ENCODE data around the gene BLOC1S1.
A peak's percentile ranks its signal among the peaks of the same experiment; 100 is the strongest.

The BLOC1S1 gene

GRCh38 chr12:55729819-55730818 lies 14.3 kb downstream of the BLOC1S1 start:
- Histone ChIP-seq H3K4me1 (ENCODE audit: control insufficient read depth, insufficient read depth, low read length) (peaks cover 19% of the 10 kb centered on the region), H3K27ac (ENCODE audit: low read depth, low read length) (peak overlapping the region; percentile 97), H3K27me3 (ENCODE audit: control insufficient read depth, insufficient read depth, low read length) (no peaks in the 10 kb centered on the region), H3K36me3 (ENCODE audit: control insufficient read depth, insufficient read depth, low read length) (peaks cover 20% of the 10 kb centered on the region), H3K4me3 (ENCODE audit: low read depth, low read length) (peak overlapping the region; percentile 94), H3K9ac (ENCODE audit: low read depth, low read length) (peak overlapping the region; percentile 17), H3K9me3 (ENCODE audit: control insufficient read depth, insufficient read depth, low read length) (no peaks in the 10 kb centered on the region)

- H3K27ac ChIP-seq (ENCODE audit: low read depth, low read length), result no peak overlapping the region
- H3K9me3 ChIP-seq (ENCODE audit: control insufficient read depth, insufficient read depth, low read length), result no peaks in the 10 kb centered on the region
- H3K27me3 ChIP-seq (ENCODE audit: control insufficient read depth, insufficient read depth, low read length), result no peaks in the 10 kb centered on the region
- H3K4me3 ChIP-seq (ENCODE audit: low read depth, low read length), result no peak overlapping the region
- peaks cover 21% of the 10 kb centered on the region for H3K4me1 ChIP-seq (ENCODE audit: control insufficient read depth, insufficient read depth, low read length)
- 0 out of 2 replicates have a peak, but pooled peaks cover under 1% of the 10 kb centered on the region for H3K36me3 ChIP-seq (ENCODE audit: control insufficient read depth, insufficient read depth, low read length)
- no peak overlapping the region for H3K9ac ChIP-seq (ENCODE audit: low read depth, low read length)
Measured at GRCh38 chr12:55732288-55732687, 16.4 kb downstream of the BLOC1S1 start.

- Histone ChIP-seq H3K27ac (ENCODE audit: low read depth, low read length) (no peak overlapping the region), H3K4me1 (ENCODE audit: control insufficient read depth, insufficient read depth, low read length) (peaks cover 25% of the 10 kb centered on the region), H3K9ac (ENCODE audit: low read depth, low read length) (no peak overlapping the region), H3K36me3 (ENCODE audit: control insufficient read depth, insufficient read depth, low read length) (no peaks in the 10 kb centered on the region), H3K4me3 (ENCODE audit: low read depth, low read length) (no peak overlapping the region), H3K9me3 (ENCODE audit: control insufficient read depth, insufficient read depth, low read length) (no peaks in the 10 kb centered on the region), H3K27me3 (ENCODE audit: control insufficient read depth, insufficient read depth, low read length) (no peaks in the 10 kb centered on the region)
Measured at GRCh38 chr12:55733021-55733555, 17.2 kb downstream of the BLOC1S1 start.

- H3K9ac ChIP-seq (ENCODE audit: low read depth, low read length), result no peak overlapping the region
- H3K27ac ChIP-seq (ENCODE audit: low read depth, low read length), result no peak overlapping the region
- H3K4me1 ChIP-seq (ENCODE audit: control insufficient read depth, insufficient read depth, low read length), result peaks cover 25% of the 10 kb centered on the region
Measured at GRCh38 chr12:55733858-55734257, 18.0 kb downstream of the BLOC1S1 start.

GRCh38 chr12:55734595-55734994 lies 18.7 kb downstream of the BLOC1S1 start:
- no peaks in the 10 kb centered on the region for H3K27me3 ChIP-seq (ENCODE audit: control insufficient read depth, insufficient read depth, low read length)
- no peaks in the 10 kb centered on the region for H3K36me3 ChIP-seq (ENCODE audit: control insufficient read depth, insufficient read depth, low read length)
- no peak overlapping the region for H3K27ac ChIP-seq (ENCODE audit: low read depth, low read length)
- no peak overlapping the region for H3K4me3 ChIP-seq (ENCODE audit: low read depth, low read length)
- H3K9ac ChIP-seq (ENCODE audit: low read depth, low read length), result no peak overlapping the region
- peaks cover 25% of the 10 kb centered on the region for H3K4me1 ChIP-seq (ENCODE audit: control insufficient read depth, insufficient read depth, low read length)
- no peaks in the 10 kb centered on the region for H3K9me3 ChIP-seq (ENCODE audit: control insufficient read depth, insufficient read depth, low read length)

More at GRCh38 chr12:55733858-55734257, 18.0 kb downstream of the BLOC1S1 start:
- Histone ChIP-seq H3K36me3 (ENCODE audit: control insufficient read depth, insufficient read depth, low read length) (no peaks in the 10 kb centered on the region), H3K4me3 (ENCODE audit: low read depth, low read length) (no peak overlapping the region), H3K9me3 (ENCODE audit: control insufficient read depth, insufficient read depth, low read length) (no peaks in the 10 kb centered on the region), H3K27me3 (ENCODE audit: control insufficient read depth, insufficient read depth, low read length) (no peaks in the 10 kb centered on the region)

- no peaks in the 10 kb centered on the region for H3K36me3 ChIP-seq (ENCODE audit: control insufficient read depth, insufficient read depth, low read length)
- no peaks in the 10 kb centered on the region for H3K27me3 ChIP-seq (ENCODE audit: control insufficient read depth, insufficient read depth, low read length)
- no peaks in the 10 kb centered on the region for H3K9me3 ChIP-seq (ENCODE audit: control insufficient read depth, insufficient read depth, low read length)
- H3K4me3 ChIP-seq (ENCODE audit: low read depth, low read length), result no peak overlapping the region
- no peak overlapping the region for H3K9ac ChIP-seq (ENCODE audit: low read depth, low read length)
- peaks cover 13% of the 10 kb centered on the region for H3K4me1 ChIP-seq (ENCODE audit: control insufficient read depth, insufficient read depth, low read length)
- no peak overlapping the region for H3K27ac ChIP-seq (ENCODE audit: low read depth, low read length)
Measured at GRCh38 chr12:55736076-55736475, 20.2 kb downstream of the BLOC1S1 start.

- Histone ChIP-seq H3K27ac (ENCODE audit: low read depth, low read length) (peak overlapping the region; percentile 84), H3K9ac (ENCODE audit: low read depth, low read length) (no peak overlapping the region), H3K36me3 (ENCODE audit: control insufficient read depth, insufficient read depth, low read length) (no peaks in the 10 kb centered on the region), H3K4me1 (ENCODE audit: control insufficient read depth, insufficient read depth, low read length) (peaks cover 17% of the 10 kb centered on the region), H3K9me3 (ENCODE audit: control insufficient read depth, insufficient read depth, low read length) (no peaks in the 10 kb centered on the region), H3K4me3 (ENCODE audit: low read depth, low read length) (peak overlapping the region; percentile 66; the same call in 1 of the 2 replicates), H3K27me3 (ENCODE audit: control insufficient read depth, insufficient read depth, low read length) (no peaks in the 10 kb centered on the region)
Measured at GRCh38 chr12:55736780-55737580, 21.1 kb downstream of the BLOC1S1 start.

- Histone ChIP-seq H3K9me3 (ENCODE audit: control insufficient read depth, insufficient read depth, low read length) (no peaks in the 10 kb centered on the region), H3K4me3 (ENCODE audit: low read depth, low read length) (peak overlapping the region; percentile 66), H3K27me3 (ENCODE audit: control insufficient read depth, insufficient read depth, low read length) (no peaks in the 10 kb centered on the region), H3K4me1 (ENCODE audit: control insufficient read depth, insufficient read depth, low read length) (peaks cover 22% of the 10 kb centered on the region), H3K9ac (ENCODE audit: low read depth, low read length) (peak overlapping the region; percentile 35), H3K27ac (ENCODE audit: low read depth, low read length) (peak overlapping the region; percentile 84), H3K36me3 (ENCODE audit: control insufficient read depth, insufficient read depth, low read length) (no peaks in the 10 kb centered on the region)
Measured at GRCh38 chr12:55737581-55738122, 21.8 kb downstream of the BLOC1S1 start.

DNA sequence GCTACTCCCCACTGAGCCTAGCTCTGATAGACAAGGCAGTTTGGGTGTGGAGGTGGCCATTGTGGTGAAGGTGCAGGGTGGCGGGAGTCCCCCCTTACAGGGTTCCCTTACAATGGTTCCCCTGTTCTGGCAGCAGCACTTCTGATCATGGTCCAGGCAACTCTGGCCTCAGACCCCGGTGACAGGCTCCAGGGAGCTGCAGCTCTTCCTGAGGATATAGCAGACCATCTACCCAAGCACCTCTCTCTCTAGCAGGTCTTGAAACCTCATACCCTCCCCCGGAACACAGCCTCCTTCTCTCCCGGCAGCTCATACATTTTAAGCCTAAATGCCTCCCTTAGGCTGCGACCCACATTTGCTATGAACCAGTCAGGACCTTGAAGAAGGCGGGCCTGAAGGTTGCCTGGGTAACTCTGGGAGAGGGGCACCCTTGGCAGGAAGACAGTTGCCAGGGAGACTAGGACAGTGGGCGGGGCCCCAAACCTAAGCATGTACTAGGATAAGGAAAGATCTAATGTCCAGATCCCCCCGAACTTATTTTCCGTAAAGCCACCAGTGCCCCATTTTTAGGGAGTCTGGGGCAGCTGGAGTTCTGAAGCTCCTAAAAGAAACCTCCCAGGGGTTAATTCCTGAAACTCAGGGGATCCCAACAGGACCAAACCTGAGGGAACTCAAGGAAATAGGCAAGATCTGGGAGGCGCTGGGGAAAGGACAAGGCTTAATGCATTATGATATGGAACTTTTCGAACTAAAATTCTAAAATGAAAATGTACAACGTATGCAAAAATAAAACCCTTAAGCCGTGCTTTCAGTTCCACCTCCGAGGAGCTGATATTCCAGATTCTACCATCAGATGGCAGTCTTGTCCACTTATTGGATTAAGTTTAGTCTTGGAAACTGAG lies 22.5 kb downstream of the BLOC1S1 start:
- Histone ChIP-seq H3K9ac (ENCODE audit: low read depth, low read length) (peak overlapping the region; percentile 35), H3K4me3 (ENCODE audit: low read depth, low read length) (peak overlapping the region; percentile 66)

GRCh38 chr12:55739025-55739378 lies 23.2 kb downstream of the BLOC1S1 start:
- peaks cover 22% of the 10 kb centered on the region for H3K4me1 ChIP-seq (ENCODE audit: control insufficient read depth, insufficient read depth, low read length)
- H3K4me3 ChIP-seq (ENCODE audit: low read depth, low read length), result no peak overlapping the region
- H3K9ac ChIP-seq (ENCODE audit: low read depth, low read length), result no peak overlapping the region
- H3K9me3 ChIP-seq (ENCODE audit: control insufficient read depth, insufficient read depth, low read length), result no peaks in the 10 kb centered on the region
- H3K27me3 ChIP-seq (ENCODE audit: control insufficient read depth, insufficient read depth, low read length), result no peaks in the 10 kb centered on the region
- H3K27ac ChIP-seq (ENCODE audit: low read depth, low read length), result no peak overlapping the region
- H3K36me3 ChIP-seq (ENCODE audit: control insufficient read depth, insufficient read depth, low read length), result no peaks in the 10 kb centered on the region

More for the DNA sequence above, 22.5 kb downstream of the BLOC1S1 start:
- no peaks in the 10 kb centered on the region for H3K27me3 ChIP-seq (ENCODE audit: control insufficient read depth, insufficient read depth, low read length)
- H3K4me1 ChIP-seq (ENCODE audit: control insufficient read depth, insufficient read depth, low read length), result peaks cover 22% of the 10 kb centered on the region
- no peaks in the 10 kb centered on the region for H3K36me3 ChIP-seq (ENCODE audit: control insufficient read depth, insufficient read depth, low read length)
- no peaks in the 10 kb centered on the region for H3K9me3 ChIP-seq (ENCODE audit: control insufficient read depth, insufficient read depth, low read length)
- H3K27ac ChIP-seq (ENCODE audit: low read depth, low read length), result peak overlapping the region; percentile 84
